ENCODE results near the gene SERF2.
"Not testable (repeated sequence)": the region's sequence is repeated elsewhere in the genome, so short reads cannot be mapped to it uniquely, and the experiment has no call there.

SERF2 gene

GRCh38 chr15:43829951-43830540 lies 37.9 kb downstream of the SERF2 start:
- not testable (repeated sequence) for DNase-seq (ENCODE audit: low read depth)

GRCh38 chr15:43830691-43831275 lies 38.7 kb downstream of the SERF2 start:
- not testable (repeated sequence) for DNase-seq (ENCODE audit: low read depth)

GRCh38 chr15:43831519-43832052 lies 39.5 kb downstream of the SERF2 start:
- DNase-seq (ENCODE audit: low read depth): not testable (repeated sequence)

GRCh38 chr15:43832485-43832884 lies 40.4 kb downstream of the SERF2 start:
- not testable (repeated sequence) for DNase-seq (ENCODE audit: low read depth)

GRCh38 chr15:43845421-43845820 lies 53.3 kb downstream of the SERF2 start:
- no peak for DNase-seq (ENCODE audit: low read depth)

Measured in T follicular helper cell (primary cell).